NCI-H2107 treated with DMSO at 0.1 percent for 48 hours (cell line): ENCODE data around the gene CMIP.

ENCODE experiments used
- DNase-seq: peaks from one replicate; lab custom pipeline; 2025; ENCODE audit not compliant: unreplicated experiment; lab: John Stamatoyannopoulos, UW

The CMIP gene

GRCh38 chr16:81755915-81756614, 311.5 kb downstream of the CMIP start:
- no peak for DNase-seq

GRCh38 chr16:81756615-81757356, 312.2 kb downstream of the CMIP start:
- DNase-seq, result no peak

DNA sequence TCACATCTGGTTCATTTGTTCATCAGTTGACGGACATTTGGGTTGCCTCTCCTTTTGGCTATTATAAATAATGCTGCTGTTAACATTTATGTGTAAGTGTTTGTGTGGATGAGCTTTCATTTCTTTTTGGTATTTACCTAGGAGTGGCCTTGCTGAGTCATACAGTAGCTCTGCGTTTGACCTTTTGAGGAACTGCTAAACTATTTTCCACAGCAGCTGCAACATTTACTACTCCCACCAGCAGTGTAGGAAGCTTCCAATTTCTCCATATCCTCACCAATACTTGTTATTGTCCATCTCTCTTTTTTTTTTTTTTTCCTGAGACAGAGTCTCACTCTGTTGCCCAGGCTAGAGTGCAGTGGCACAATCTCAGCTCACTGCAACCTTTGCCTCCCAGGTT, 313.8 kb downstream of the CMIP start:
- no peak for DNase-seq
